HEK293T (cell line): ENCODE measurements around the gene FBXO41.
"Not testable (repeated sequence)": the region's sequence is repeated elsewhere in the genome, so short reads cannot be mapped to it uniquely, and the experiment has no call there.

Experiments used
- CTCF ChIA-PET: fragments of 350-600 bp; formaldehyde crosslinking; extraction: SDS; loops from one replicate; lab custom pipeline; 2021; ENCODE audit warnings: antibody characterized with exemption, inconsistent platforms; lab: Yijun Ruan, JAX
- POLR2A ChIA-PET: fragments of 350-600 bp; formaldehyde crosslinking; extraction: SDS; loops from one replicate; lab custom pipeline; 2020; ENCODE audit warnings: antibody characterized with exemption, inconsistent platforms; lab: Yijun Ruan, JAX
- DNase-seq: peaks from one replicate; pipeline ENCODE4 v3.0.0; 2012; ENCODE audit warnings: mixed read lengths; ENCODE audit errors: extremely low spot score
- ARNT ChIP-seq: fragments of 450-650 bp; IDR thresholded peaks from 2 replicates; pipeline ENCODE4 v1.6.1; 2017; ENCODE audit warnings: mild to moderate bottlenecking
- BHLHE40 ChIP-seq: fragments of 450-650 bp; IDR thresholded peaks from 2 replicates; pipeline ENCODE4 v1.6.1; 2016; ENCODE audit warnings: mild to moderate bottlenecking, moderate library complexity, borderline replicate concordance
- CTBP1 ChIP-seq: fragments of 450-650 bp; IDR thresholded peaks from 2 replicates; pipeline ENCODE4 v1.6.1; 2016; ENCODE audit warnings: borderline replicate concordance
- ELF4 ChIP-seq: fragments of 450-650 bp; IDR thresholded peaks from 2 replicates; pipeline ENCODE4 v1.6.1; 2017; ENCODE audit warnings: antibody characterized with exemption
- FOXA1 ChIP-seq: fragments of 450-650 bp; IDR thresholded peaks from 2 replicates; pipeline ENCODE4 v1.6.1; 2016; ENCODE audit warnings: mild to moderate bottlenecking
- FOXK2 ChIP-seq: fragments of 450-650 bp; IDR thresholded peaks from 2 replicates; pipeline ENCODE4 v1.6.1; 2016; ENCODE audit warnings: mild to moderate bottlenecking
- FOXM1 ChIP-seq: fragments of 450-650 bp; IDR thresholded peaks from 2 replicates; pipeline ENCODE4 v1.6.1; 2017; ENCODE audit warnings: mild to moderate bottlenecking, borderline replicate concordance
- HDGF ChIP-seq: fragments of 450-650 bp; IDR thresholded peaks from 2 replicates; pipeline ENCODE4 v1.6.1; 2017; ENCODE audit warnings: antibody characterized with exemption, borderline replicate concordance
- L3MBTL2 ChIP-seq: fragments of 450-650 bp; conservative IDR thresholded peaks from 2 replicates; pipeline ENCODE4 v1.6.1; 2016; ENCODE audit warnings: mild to moderate bottlenecking
- LEF1 ChIP-seq: fragments of 450-650 bp; IDR thresholded peaks from 2 replicates; pipeline ENCODE4 v1.6.1; 2017; ENCODE audit warnings: mild to moderate bottlenecking, borderline replicate concordance
- NFRKB ChIP-seq: fragments of 450-650 bp; IDR thresholded peaks from 2 replicates; pipeline ENCODE4 v1.6.1; 2016; ENCODE audit warnings: mild to moderate bottlenecking, moderate library complexity
- PKNOX1 ChIP-seq: fragments of 450-650 bp; IDR thresholded peaks from 2 replicates; pipeline ENCODE4 v1.6.1; 2016
- SP1 ChIP-seq: fragments of 450-650 bp; IDR thresholded peaks from 2 replicates; pipeline ENCODE4 v1.6.1; 2017
- SUZ12 ChIP-seq: fragments of 450-650 bp; IDR thresholded peaks from 2 replicates; pipeline ENCODE4 v1.6.1; 2016; ENCODE audit warnings: mild to moderate bottlenecking
- TARDBP ChIP-seq: fragments of 450-650 bp; IDR thresholded peaks from 2 replicates; pipeline ENCODE4 v1.6.1; 2016
- ZNF384 ChIP-seq: fragments of 450-650 bp; IDR thresholded peaks from 2 replicates; pipeline ENCODE4 v1.6.1; 2016

The FBXO41 gene

GRCh38 chr2:73264783-73265182 is 19.5 kb downstream of the FBXO41 start:
- no peak for TF ChIP-seq SUZ12
- TF ChIP-seq L3MBTL2 = no peak
- no peak for TF ChIP-seq FOXM1
- TF ChIP-seq ELF4 = no peak
- TF ChIP-seq SP1 = no peak
- no peak for TF ChIP-seq FOXK2
- TF ChIP-seq ZNF384 = no peak
- no peak for TF ChIP-seq HDGF
- TF ChIP-seq ARNT = no peak
- no peak for TF ChIP-seq CTBP1
- TF ChIP-seq BHLHE40 = no peak
- TF ChIP-seq PKNOX1 = no peak
- TF ChIP-seq LEF1 = no peak
- TF ChIP-seq TARDBP = no peak
- no peak for TF ChIP-seq FOXA1
- DNase-seq = no peak
- ChIA-PET CTCF (no interaction called here), POLR2A (no interaction called here)

GRCh38 chr2:73264332-73264606 is 20.0 kb downstream of the FBXO41 start:
- ChIA-PET CTCF (no interaction called here), POLR2A (no interaction called here)
- no peak for DNase-seq
- TF ChIP-seq ELF4 (no peak), SUZ12 (no peak), FOXA1 (no peak)

- no peak for DNase-seq
- POLR2A ChIA-PET = no interaction called here
- no peak for TF ChIP-seq SUZ12
- no peak for TF ChIP-seq L3MBTL2
- TF ChIP-seq BHLHE40 = no peak
- TF ChIP-seq ARNT = no peak
- TF ChIP-seq NFRKB = no peak
- TF ChIP-seq ZNF384 = no peak
- no peak for TF ChIP-seq HDGF
- TF ChIP-seq ELF4 = no peak
- no peak for TF ChIP-seq LEF1
- TF ChIP-seq SP1 = no peak
- TF ChIP-seq TARDBP = no peak
- no peak for TF ChIP-seq FOXK2
- no peak for TF ChIP-seq CTBP1
- TF ChIP-seq FOXA1 = no peak
- no peak for TF ChIP-seq PKNOX1
- no peak for TF ChIP-seq FOXM1
- CTCF ChIA-PET = no interaction called here
Observed at GRCh38 chr2:73263540-73264331, 20.5 kb downstream of the FBXO41 start.

DNA sequence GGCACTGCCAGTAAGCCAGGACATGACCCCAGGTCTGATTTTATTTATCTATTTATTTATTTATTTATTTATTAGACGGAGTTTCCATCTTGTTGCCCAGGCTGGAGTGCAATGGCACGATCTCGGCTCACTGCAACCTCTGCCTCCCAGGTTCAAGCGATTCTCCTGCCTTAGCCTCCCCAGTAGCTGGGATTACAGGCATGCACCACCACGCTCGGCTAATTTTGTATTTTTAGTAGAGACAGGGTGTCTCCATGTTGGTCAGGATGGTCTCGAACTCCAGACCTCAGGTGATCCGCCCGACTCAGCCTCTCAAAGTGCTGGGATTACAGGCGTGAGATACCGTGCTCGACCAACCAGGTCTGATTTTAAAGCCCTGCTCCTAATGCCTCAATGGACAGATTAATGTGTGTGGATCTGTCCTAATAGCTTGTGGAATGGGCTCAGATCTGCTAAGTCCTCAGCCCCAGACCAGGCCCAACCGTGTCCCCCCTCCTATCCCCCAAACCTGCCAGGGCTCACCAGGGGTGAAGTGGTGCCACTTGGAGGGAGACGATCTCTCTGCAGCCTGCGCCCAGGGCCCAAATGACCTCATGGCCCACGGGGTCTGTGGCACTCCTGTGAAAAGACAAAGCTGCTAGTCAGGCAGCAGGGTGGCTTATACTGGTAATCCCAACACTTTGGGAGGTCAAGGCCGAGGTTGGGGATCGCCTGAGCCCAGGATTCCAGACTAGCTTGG is 21.4 kb downstream of the FBXO41 start:
- POLR2A ChIA-PET, DNase-seq, CTCF ChIA-PET: not testable (repeated sequence)

GRCh38 chr2:73262108-73262651 is 22.1 kb downstream of the FBXO41 start:
- TF ChIP-seq TARDBP (no peak), ZNF384 (no peak), L3MBTL2 (no peak), LEF1 (no peak), BHLHE40 (no peak), NFRKB (no peak), FOXM1 (no peak), ARNT (no peak), FOXK2 (no peak), SP1 (no peak), HDGF (no peak), CTBP1 (no peak), PKNOX1 (no peak), ELF4 (no peak), SUZ12 (no peak), FOXA1 (no peak)
- no peak for DNase-seq
- ChIA-PET POLR2A (no interaction called here), CTCF (no interaction called here)
